OCI-LY3 (cell line): Measurements from ENCODE around the gene PKD1.

ENCODE experiments used
- EZH2phosphoT487 ChIP-seq: fragments of 200-600 bp; shearing (Covaris generic); IDR thresholded peaks from 2 replicates; pipeline ENCODE4 v1.6.1; 2018; ENCODE audit warnings: antibody characterized with exemption, mixed run types, low read depth
- TF ChIP-seq, protein P1 (sequence below): fragments of 200-600, 300-600 bp; sonication (generic); IDR thresholded peaks from 2 replicates; pipeline ENCODE4 v1.5.1; 2014; ENCODE audit warnings: antibody characterized with exemption, low read length, low read depth

DNA sequence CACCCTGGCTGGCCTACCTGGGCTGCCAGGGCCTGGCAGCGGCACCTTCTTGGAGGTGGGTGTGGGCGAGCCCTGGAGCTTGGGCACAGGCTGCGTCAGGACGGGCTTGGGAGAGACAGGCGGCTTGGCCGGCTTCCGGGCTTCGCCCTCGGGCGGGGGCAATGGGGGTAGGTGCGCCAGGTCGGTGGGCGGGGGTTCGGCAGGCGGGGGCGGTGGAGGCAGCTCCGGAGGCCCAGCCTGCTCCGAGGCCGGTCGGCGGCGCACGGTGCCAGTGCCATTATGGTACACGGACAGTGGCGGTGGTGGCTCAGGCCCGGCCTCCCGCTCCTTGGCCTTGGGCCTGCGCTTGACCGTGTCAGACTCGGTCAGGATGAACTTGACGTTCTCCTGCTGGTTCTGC lies 43.9 kb upstream of the PKD1 start:
- TF ChIP-seq, protein P1, sequence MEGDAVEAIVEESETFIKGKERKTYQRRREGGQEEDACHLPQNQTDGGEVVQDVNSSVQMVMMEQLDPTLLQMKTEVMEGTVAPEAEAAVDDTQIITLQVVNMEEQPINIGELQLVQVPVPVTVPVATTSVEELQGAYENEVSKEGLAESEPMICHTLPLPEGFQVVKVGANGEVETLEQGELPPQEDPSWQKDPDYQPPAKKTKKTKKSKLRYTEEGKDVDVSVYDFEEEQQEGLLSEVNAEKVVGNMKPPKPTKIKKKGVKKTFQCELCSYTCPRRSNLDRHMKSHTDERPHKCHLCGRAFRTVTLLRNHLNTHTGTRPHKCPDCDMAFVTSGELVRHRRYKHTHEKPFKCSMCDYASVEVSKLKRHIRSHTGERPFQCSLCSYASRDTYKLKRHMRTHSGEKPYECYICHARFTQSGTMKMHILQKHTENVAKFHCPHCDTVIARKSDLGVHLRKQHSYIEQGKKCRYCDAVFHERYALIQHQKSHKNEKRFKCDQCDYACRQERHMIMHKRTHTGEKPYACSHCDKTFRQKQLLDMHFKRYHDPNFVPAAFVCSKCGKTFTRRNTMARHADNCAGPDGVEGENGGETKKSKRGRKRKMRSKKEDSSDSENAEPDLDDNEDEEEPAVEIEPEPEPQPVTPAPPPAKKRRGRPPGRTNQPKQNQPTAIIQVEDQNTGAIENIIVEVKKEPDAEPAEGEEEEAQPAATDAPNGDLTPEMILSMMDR, result no peak
- no peak for TF ChIP-seq EZH2phosphoT487
